Sciatic nerve (tissue), 2 donors: ENCODE measurements around the gene CD248. TPM values are rescaled to one million over a fixed set of nuclear protein-coding genes. Genes with fewer than 3 reads are reported as not detected.
"Not testable (repeated sequence)": the region's sequence is repeated elsewhere in the genome, so short reads cannot be mapped to it uniquely, and the experiment has no call there.

Experiments used
- ATAC-seq: fragments of 200-7000 bp; cut with Tn5 transposase; one replicate; pipeline ENCODE4 v1.9.1; 2020; ENCODE audit warnings: mild to moderate bottlenecking, moderate library complexity
- DNase-seq: peaks from one replicate; pipeline ENCODE4 v3.0.0-alpha.2; 2020; ENCODE audit warnings: low spot score
- intact Hi-C: fragments of 100-400 bp; cut with DNase I; formaldehyde crosslinking; loops from one replicate; pipeline ENCODE4 v1.14.2; 2022
- total RNA-seq: library from RNA; stranded (reverse); fragmentation: NEBNext Ultra II Directional; extraction: Animal tissue kit (Norgen Biotek cat#: 25700); gene quantifications from one replicate; pipeline ENCODE4 v1.2.1, GENCODE V29; 2021
- donor health status: DM: no; HTN: no; CAD: no.
- donor health status: DM: no; HTN: no; CAD: no.

Gene CD248
- total RNA-seq, result 35.1 TPM

- peak; percentile 45 for ATAC-seq
- DNase-seq, result peak; percentile 89
- intact Hi-C loops, result no loop called here
Measured at GRCh38 chr11:66316849-66317251, at the start of gene CD248. Gene CD248 (minus strand): TSS chr11:66317044. CDS start chr11:66317027, 17 bp downstream.

- ATAC-seq (no peak), DNase-seq (no peak)
- intact Hi-C loops, result no loop called here
Measured at GRCh38 chr11:66365711-66366619, 49.1 kb upstream of the CD248 start.

GRCh38 chr11:66365166-66365565 is 48.3 kb upstream of the CD248 start:
- no peak for DNase-seq
- intact Hi-C loops, result no loop called here
- ATAC-seq, result peak; percentile 16

GRCh38 chr11:66363805-66364535 is 47.1 kb upstream of the CD248 start:
- no peak for ATAC-seq
- DNase-seq, result no peak
- intact Hi-C loops, result no loop called here

- intact Hi-C loops, result no loop called here
- ATAC-seq, result peak; percentile 9
- DNase-seq, result no peak
Measured at GRCh38 chr11:66363187-66363601, 46.4 kb upstream of the CD248 start.

GRCh38 chr11:66362481-66363147 is 45.8 kb upstream of the CD248 start:
- ATAC-seq, result no peak
- intact Hi-C loops, result no loop called here
- no peak for DNase-seq

GRCh38 chr11:66361502-66361941 is 44.7 kb upstream of the CD248 start:
- intact Hi-C loops, result no loop called here
- ATAC-seq (no peak), DNase-seq (no peak)

- intact Hi-C loops, result no loop called here
- ATAC-seq (no peak), DNase-seq (no peak)
Measured at GRCh38 chr11:66360406-66361073, 43.7 kb upstream of the CD248 start.

- intact Hi-C loops, result no loop called here
- ATAC-seq (no peak), DNase-seq (no peak)
Measured at GRCh38 chr11:66359662-66360087, 42.8 kb upstream of the CD248 start.

GRCh38 chr11:66350560-66351235 is 33.9 kb upstream of the CD248 start:
- ATAC-seq, DNase-seq, intact Hi-C loops: not testable (repeated sequence)

- DNase-seq, result no peak
- intact Hi-C loops, result no loop called here
- no peak for ATAC-seq
Measured at GRCh38 chr11:66349084-66349386, 32.2 kb upstream of the CD248 start.

- DNase-seq (peak; percentile 88), ATAC-seq (peak; percentile 72)
- intact Hi-C loops, result no loop called here
Measured at GRCh38 chr11:66347425-66348276, 30.8 kb upstream of the CD248 start, which contains the start of gene B4GAT1. Gene B4GAT1 (minus strand): TSS chr11:66347629. CDS start chr11:66347545, 84 bp downstream.

- no peak for ATAC-seq
Measured at GRCh38 chr11:66346476-66347424, 29.9 kb upstream of the CD248 start.

GRCh38 chr11:66345316-66345649 is 28.4 kb upstream of the CD248 start:
- intact Hi-C loops, result no loop called here
- ATAC-seq (no peak), DNase-seq (no peak)

More at GRCh38 chr11:66346476-66347424, 29.9 kb upstream of the CD248 start:
- intact Hi-C loops, result no loop called here
- no peak for DNase-seq

- DNase-seq, result peak; percentile 99
- ATAC-seq, result peak; percentile 96
- intact Hi-C loops, result no loop called here
Measured at GRCh38 chr11:66344550-66345315, 27.9 kb upstream of the CD248 start, which contains the start of gene BRMS1. Gene BRMS1 (minus strand): TSS chr11:66345104. CDS start chr11:66342234, 2,870 bp downstream.

GRCh38 chr11:66343176-66343575 is 26.3 kb upstream of the CD248 start:
- intact Hi-C loops, result no loop called here
- ATAC-seq (no peak), DNase-seq (no peak)
